AG08396 (cell line): ENCODE data around the gene CNTNAP5.

Experiments
- DNase-seq: peaks from one replicate; pipeline ENCODE4 v3.0.0; 2012; ENCODE audit warnings: low spot score, mixed read lengths

CNTNAP5 gene

GRCh38 chr2:124692707-124693106 is 667.6 kb downstream of the CNTNAP5 start:
- DNase-seq, result no peak

- DNase-seq, result no peak
Observed at GRCh38 chr2:124693156-124693555, 668.1 kb downstream of the CNTNAP5 start.

GRCh38 chr2:124698979-124699565 is 674.0 kb downstream of the CNTNAP5 start:
- no peak for DNase-seq

- DNase-seq, result no peak
Observed at GRCh38 chr2:124702777-124703176, 677.7 kb downstream of the CNTNAP5 start.

GRCh38 chr2:124704071-124704925 is 679.2 kb downstream of the CNTNAP5 start:
- no peak for DNase-seq

GRCh38 chr2:124708661-124709060 is 683.6 kb downstream of the CNTNAP5 start:
- DNase-seq, result no peak

GRCh38 chr2:124713969-124714368 is 688.9 kb downstream of the CNTNAP5 start:
- no peak for DNase-seq

- no peak for DNase-seq
Observed at GRCh38 chr2:124725187-124725586, 700.1 kb downstream of the CNTNAP5 start.

- no peak for DNase-seq
Observed at GRCh38 chr2:124740636-124741035, 715.5 kb downstream of the CNTNAP5 start.

GRCh38 chr2:124753842-124754241 is 728.8 kb downstream of the CNTNAP5 start:
- DNase-seq, result no peak

- no peak for DNase-seq
Observed at GRCh38 chr2:124755386-124755785, 730.3 kb downstream of the CNTNAP5 start.

GRCh38 chr2:124756048-124756447 is 731.0 kb downstream of the CNTNAP5 start:
- DNase-seq, result no peak

GRCh38 chr2:124762388-124762787 is 737.3 kb downstream of the CNTNAP5 start:
- DNase-seq, result no peak

- no peak for DNase-seq
Observed at GRCh38 chr2:124763611-124764010, 738.5 kb downstream of the CNTNAP5 start.

GRCh38 chr2:124774781-124775180 is 749.7 kb downstream of the CNTNAP5 start:
- DNase-seq, result no peak

GRCh38 chr2:124776332-124776731 is 751.2 kb downstream of the CNTNAP5 start:
- no peak for DNase-seq

- DNase-seq, result no peak
Observed at GRCh38 chr2:124778076-124778475, 753.0 kb downstream of the CNTNAP5 start.

GRCh38 chr2:124796647-124797046 is 771.6 kb downstream of the CNTNAP5 start:
- DNase-seq, result no peak

GRCh38 chr2:124797049-124797448 is 772.0 kb downstream of the CNTNAP5 start:
- no peak for DNase-seq

- DNase-seq, result no peak
Observed at GRCh38 chr2:124798551-124798950, 773.5 kb downstream of the CNTNAP5 start.

- DNase-seq, result peak; percentile 3
Observed at GRCh38 chr2:124804014-124804940, 779.2 kb downstream of the CNTNAP5 start.

GRCh38 chr2:124805060-124805459 is 780.0 kb downstream of the CNTNAP5 start:
- no peak for DNase-seq
